GM21360 (cell line): ENCODE measurements around the gene EIF4G1.
"Not testable (repeated sequence)": the region's sequence is repeated elsewhere in the genome, so short reads cannot be mapped to it uniquely, and the experiment has no call there.

Experiments used
- ATAC-seq: cut with Tn5 transposase; IDR thresholded peaks from one replicate; pipeline ENCODE4 v1.9.1; 2021; ENCODE audit warnings: mild to moderate bottlenecking, moderate library complexity; ENCODE audit not compliant: unreplicated experiment

EIF4G1 gene

DNA sequence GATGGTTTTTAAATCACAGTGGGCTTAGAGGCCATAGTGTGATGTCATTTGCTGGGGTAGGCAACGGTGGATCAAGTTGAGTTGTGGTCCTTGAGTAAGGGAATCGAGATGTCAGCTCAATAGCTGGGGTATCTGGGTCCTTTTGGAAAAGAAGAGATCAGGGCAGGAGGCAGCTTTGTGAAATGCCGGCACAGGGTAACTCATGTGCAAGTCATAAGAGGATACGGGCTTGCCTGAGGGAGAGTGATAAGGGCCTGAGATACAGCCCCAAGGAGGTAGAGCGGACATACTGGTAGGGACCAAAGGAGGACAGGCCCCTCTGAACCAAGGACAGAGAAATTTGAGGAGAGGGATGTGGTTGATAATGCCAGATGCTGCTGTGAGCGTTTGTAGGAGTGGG, 18.8 kb downstream of the EIF4G1 start:
- ATAC-seq = no peak

GRCh38 chr3:184333700-184334099, 19.3 kb downstream of the EIF4G1 start:
- no peak for ATAC-seq

DNA sequence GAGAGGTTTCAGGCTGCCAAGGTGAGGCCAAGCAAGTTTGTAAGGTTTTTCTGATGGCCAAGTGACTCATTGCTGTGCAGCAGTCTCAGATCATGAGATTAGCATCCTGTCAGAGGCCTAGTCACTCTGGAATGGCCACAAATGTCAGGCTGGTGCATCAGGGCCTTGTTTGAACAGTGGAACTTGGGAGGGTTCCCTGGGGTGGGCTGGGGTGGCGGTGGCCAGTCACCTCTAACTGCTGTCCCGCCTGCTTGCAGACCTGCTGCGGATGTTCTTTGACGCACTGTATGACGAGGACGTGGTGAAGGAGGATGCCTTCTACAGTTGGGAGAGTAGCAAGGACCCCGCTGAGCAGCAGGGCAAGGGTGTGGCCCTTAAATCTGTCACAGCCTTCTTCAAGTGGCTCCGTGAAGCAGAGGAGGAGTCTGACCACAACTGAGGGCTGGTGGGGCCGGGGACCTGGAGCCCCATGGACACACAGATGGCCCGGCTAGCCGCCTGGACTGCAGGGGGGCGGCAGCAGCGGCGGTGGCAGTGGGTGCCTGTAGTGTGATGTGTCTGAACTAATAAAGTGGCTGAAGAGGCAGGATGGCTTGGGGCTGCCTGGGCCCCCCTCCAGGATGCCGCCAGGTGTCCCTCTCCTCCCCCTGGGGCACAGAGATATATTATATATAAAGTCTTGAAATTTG, 20.2 kb downstream of the EIF4G1 start:
- no peak for ATAC-seq

GRCh38 chr3:184335291-184335660, 20.9 kb downstream of the EIF4G1 start:
- no peak for ATAC-seq

GRCh38 chr3:184335661-184336546, 21.5 kb downstream of the EIF4G1 start:
- peak; percentile 68 for ATAC-seq

GRCh38 chr3:184336547-184337398, 22.4 kb downstream of the EIF4G1 start:
- ATAC-seq = peak; percentile 1

GRCh38 chr3:184337399-184337714, 23.0 kb downstream of the EIF4G1 start, which contains the start of gene FAM131A:
Gene FAM131A (plus strand): TSS chr3:184337600. CDS start chr3:184337631, 31 bp downstream.
- ATAC-seq = no peak

GRCh38 chr3:184337981-184338380, 23.6 kb downstream of the EIF4G1 start:
- ATAC-seq = no peak

- ATAC-seq = no peak
Observed at GRCh38 chr3:184338511-184338945, 24.1 kb downstream of the EIF4G1 start.

DNA sequence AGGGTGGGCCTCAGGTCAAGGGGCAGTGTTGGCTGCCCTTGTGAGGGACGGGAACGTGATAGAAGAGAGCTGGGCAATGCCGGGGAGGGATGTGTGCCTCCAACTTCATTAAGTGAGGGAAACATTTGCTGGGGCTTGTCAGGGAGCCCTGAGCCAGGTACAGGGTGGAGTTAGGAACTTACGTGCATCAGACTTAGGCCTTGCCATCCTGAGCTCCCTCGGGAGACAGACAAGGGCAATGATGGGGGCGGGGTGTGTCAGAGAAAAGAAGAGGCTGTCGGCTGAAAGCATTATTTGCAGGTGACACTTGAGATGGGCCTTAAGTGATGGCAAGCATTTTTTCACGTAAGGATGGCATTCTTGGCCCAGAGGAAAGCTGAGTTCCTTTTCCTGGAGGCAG, 24.6 kb downstream of the EIF4G1 start:
- ATAC-seq = no peak

DNA sequence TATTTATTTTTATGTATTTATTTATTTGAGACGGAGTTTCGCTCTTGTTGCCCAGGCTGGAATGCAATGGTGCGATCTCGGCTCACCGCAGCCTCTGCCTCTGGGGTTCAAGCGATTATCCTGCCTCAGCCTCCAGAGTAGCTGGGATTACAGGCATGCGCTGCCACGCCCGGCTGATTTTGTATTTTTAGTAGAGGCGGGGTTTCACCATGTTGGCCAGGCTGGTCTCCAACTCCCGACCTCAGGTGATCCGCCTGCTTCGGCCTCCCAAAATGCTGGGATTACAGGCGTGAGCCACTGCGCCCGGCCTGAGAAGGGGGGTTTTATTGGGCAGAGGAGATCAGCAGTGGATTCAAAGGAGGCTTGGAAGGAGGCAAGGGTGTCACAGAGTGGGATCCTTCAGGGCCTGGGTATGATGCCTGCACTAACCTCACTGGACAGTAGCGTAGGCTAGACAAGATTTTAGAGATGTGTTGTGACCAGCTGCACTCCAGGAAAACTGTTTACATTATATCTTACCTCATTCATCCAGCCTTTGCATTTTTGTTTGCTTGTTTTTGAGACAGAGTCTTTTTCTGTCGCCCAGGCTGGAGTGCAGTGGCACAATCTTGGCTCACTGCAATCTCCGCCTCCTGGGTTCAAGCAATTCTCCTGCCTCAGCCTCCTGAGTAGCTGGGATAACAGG, 25.2 kb downstream of the EIF4G1 start:
- not testable (repeated sequence) for ATAC-seq

- ATAC-seq = no peak
Observed at GRCh38 chr3:184341925-184342324, 27.5 kb downstream of the EIF4G1 start.

GRCh38 chr3:184343200-184343876, 28.9 kb downstream of the EIF4G1 start:
- ATAC-seq = no peak

- ATAC-seq = no peak
Observed at GRCh38 chr3:184344579-184345316, 30.3 kb downstream of the EIF4G1 start.

DNA sequence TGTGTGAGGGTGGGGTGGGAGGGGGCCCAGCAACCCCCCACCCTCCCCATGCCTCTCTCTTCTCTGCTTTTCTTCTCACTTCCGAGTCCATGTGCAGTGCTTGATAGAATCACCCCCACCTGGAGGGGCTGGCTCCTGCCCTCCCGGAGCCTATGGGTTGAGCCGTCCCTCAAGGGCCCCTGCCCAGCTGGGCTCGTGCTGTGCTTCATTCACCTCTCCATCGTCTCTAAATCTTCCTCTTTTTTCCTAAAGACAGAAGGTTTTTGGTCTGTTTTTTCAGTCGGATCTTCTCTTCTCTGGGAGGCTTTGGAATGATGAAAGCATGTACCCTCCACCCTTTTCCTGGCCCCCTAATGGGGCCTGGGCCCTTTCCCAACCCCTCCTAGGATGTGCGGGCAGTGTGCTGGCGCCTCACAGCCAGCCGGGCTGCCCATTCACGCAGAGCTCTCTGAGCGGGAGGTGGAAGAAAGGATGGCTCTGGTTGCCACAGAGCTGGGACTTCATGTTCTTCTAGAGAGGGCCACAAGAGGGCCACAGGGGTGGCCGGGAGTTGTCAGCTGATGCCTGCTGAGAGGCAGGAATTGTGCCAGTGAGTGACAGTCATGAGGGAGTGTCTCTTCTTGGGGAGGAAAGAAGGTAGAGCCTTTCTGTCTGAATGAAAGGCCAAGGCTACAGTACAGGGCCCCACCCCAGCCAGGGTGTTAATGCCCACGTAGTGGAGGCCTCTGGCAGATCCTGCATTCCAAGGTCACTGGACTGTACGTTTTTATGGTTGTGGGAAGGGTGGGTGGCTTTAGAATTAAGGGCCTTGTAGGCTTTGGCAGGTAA, 31.1 kb downstream of the EIF4G1 start:
- ATAC-seq = no peak

GRCh38 chr3:184346480-184347190, 32.2 kb downstream of the EIF4G1 start:
- no peak for ATAC-seq

GRCh38 chr3:184347321-184348056, 33.1 kb downstream of the EIF4G1 start:
- no peak for ATAC-seq
